ENCODE results near the gene GSDME. TPM values are rescaled to one million over a fixed set of nuclear protein-coding genes. Genes with fewer than 3 reads are reported as not detected.

The GSDME gene
- total and polyA plus RNA-seq, 2 of the 4 experiments (the other 2 are of a cell fraction): 75.2 to 78.7 TPM

DNA sequence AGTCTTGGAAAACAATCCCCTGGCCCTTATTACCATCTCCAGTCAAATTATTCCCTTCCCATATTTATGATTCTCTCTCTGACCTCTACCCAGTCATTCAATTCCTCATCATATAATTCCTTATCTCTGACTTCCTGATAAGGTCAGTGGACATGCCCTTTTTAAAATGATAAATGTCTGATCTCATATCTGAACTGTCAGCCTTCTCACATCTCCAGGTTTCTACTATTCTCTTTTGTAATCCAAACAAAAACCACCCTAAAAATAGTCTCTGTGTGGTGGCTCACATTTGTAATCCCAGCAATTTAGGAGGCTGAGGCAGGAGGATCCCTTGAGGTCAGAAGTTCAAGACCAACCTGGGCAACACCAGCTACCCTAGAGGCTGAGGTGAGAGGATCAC is 11.9 kb downstream of the GSDME start:
- no peak overlapping the region for H3K4me2 ChIP-seq (ENCODE audit: low read depth, low read length)
- H2AK5ac ChIP-seq (ENCODE audit: low read depth, low read length): no peak overlapping the region
- H3K9me3 ChIP-seq (ENCODE audit: control insufficient read depth, insufficient read depth, low read length): no peaks in the 10 kb centered on the region
- no peak overlapping the region for H2BK20ac ChIP-seq (ENCODE audit: low read depth, low read length)
- ChIA-PET CTCF (no interaction called here), POLR2A (ENCODE audit: unreplicated experiment) (no interaction called here)
- H2AK9ac ChIP-seq (replicated peaks; ENCODE audit: low read depth, low read length, poor library complexity): no peak overlapping the region
- no peak overlapping the region; the same call in 1 of the 2 replicates for H3K14ac ChIP-seq (replicated peaks; ENCODE audit: low read depth, low read length)
- DNase-seq (no peak), ATAC-seq (ENCODE audit: low read depth) (no peak)
- H4K8ac ChIP-seq (ENCODE audit: low read depth in 2 of 2, low read length in 2 of 2): no peak overlapping the region
- intact Hi-C loops (cut with micrococcal nuclease): no loop called here
- peaks cover 18% of the 10 kb centered on the region for H3K36me3 ChIP-seq (ENCODE audit: control insufficient read depth, insufficient read depth, low read length)
- no peak overlapping the region for H3K23ac ChIP-seq (ENCODE audit: low read depth, low read length)
- in situ Hi-C loops (cut with MboI; ENCODE audit: low sequenced_read_pairs): no loop called here
- no peak overlapping the region for H2AFZ ChIP-seq (replicated peaks; ENCODE audit: low read length, poor library complexity)
- H3K27ac ChIP-seq (ENCODE audit: insufficient read depth, low read length): no peak overlapping the region
- no peaks in the 10 kb centered on the region for H4K20me1 ChIP-seq (ENCODE audit: insufficient read depth, low read length)
- peaks cover 28% of the 10 kb centered on the region for H3K9me1 ChIP-seq (ENCODE audit: insufficient read depth, low read length)
- H3K18ac ChIP-seq (ENCODE audit: low read depth, low read length): no peak overlapping the region
- TF ChIP-seq CEBPB (IDR thresholded peaks at IDR 0.05; ENCODE audit: low read depth, low read length): no peak
- no peaks in the 10 kb centered on the region for H3K27me3 ChIP-seq (ENCODE audit: control insufficient read depth, insufficient read depth, low read length)
- no peak overlapping the region for H2BK120ac ChIP-seq (ENCODE audit: low read depth, low read length)
- H3K4me1 ChIP-seq (ENCODE audit: control insufficient read depth, insufficient read depth, low read length): peaks cover 18% of the 10 kb centered on the region
- H3K79me1 ChIP-seq (ENCODE audit: low read depth in 1 of 2, low read length in 2 of 2): peaks cover 31 to 70% of the 10 kb centered on the region in 2 experiments
- H3K9ac ChIP-seq (ENCODE audit: low read depth, low read length): no peak overlapping the region
- 0 out of 2 replicates have a peak overlapping the region, but pooled peaks have one; percentile 42 for H4K91ac ChIP-seq (ENCODE audit: insufficient read depth, low read depth, low read length)
- H3K4ac ChIP-seq (ENCODE audit: low read depth, low read length): no peak overlapping the region; the same call in 1 of the 2 replicates
- no TSS peak for BruUV-seq (replicated peaks)
- H4K5ac ChIP-seq (ENCODE audit: low read depth, low read length): no peak overlapping the region
- no peak overlapping the region for H3K4me3 ChIP-seq (ENCODE audit: insufficient read depth, low read depth, low read length)
- H3K56ac ChIP-seq (ENCODE audit: extremely low read depth, insufficient read depth, low read length): no peak overlapping the region
- H2BK15ac ChIP-seq (ENCODE audit: low read depth, low read length): no peak overlapping the region
- dilution Hi-C loops (cut with HindIII; ENCODE audit: low sequenced_read_pairs, unreplicated experiment): no loop called here
- H2BK5ac ChIP-seq (ENCODE audit: low read depth, low read length, poor library complexity, severe bottlenecking): no peak overlapping the region
